Activated naive CD4-positive, alpha-beta T cell treated with Interleukin-2 at 50 U/mL for 16 hours (primary cell): Measurements from ENCODE around the gene MORN1.
A peak's percentile ranks its signal among the peaks of the same experiment; 100 is the strongest.

Experiments
- DNase-seq: peaks from one replicate; pipeline ENCODE4 v3.0.0-alpha.2; 2020

The MORN1 gene

DNA sequence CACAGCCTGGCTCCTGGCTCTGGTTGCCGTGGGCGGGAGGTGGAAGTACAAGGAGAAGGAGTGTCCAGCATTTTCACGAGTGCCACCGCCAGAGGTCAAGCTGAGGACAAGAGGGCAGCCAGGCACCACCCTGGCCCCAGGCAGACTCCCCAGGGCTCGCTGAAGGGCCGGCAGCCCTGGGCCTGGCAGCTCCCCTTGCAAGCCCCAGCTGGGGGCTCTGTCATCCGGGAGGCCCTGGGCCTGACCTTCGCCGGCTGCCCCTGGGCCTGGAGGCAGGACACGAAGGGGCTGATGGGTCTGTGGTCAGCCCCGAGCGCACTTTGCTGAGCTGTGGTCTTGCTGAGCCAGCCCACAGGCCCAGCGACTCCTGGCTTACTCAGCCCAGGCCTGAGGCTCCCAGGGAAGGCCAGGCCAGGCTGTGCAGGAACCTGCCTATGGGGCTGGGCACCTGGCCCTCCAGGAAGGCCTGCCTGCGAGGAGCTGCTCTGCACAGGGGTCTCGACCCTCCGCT, 74.8 kb downstream of the MORN1 start:
- no peak for DNase-seq

DNA sequence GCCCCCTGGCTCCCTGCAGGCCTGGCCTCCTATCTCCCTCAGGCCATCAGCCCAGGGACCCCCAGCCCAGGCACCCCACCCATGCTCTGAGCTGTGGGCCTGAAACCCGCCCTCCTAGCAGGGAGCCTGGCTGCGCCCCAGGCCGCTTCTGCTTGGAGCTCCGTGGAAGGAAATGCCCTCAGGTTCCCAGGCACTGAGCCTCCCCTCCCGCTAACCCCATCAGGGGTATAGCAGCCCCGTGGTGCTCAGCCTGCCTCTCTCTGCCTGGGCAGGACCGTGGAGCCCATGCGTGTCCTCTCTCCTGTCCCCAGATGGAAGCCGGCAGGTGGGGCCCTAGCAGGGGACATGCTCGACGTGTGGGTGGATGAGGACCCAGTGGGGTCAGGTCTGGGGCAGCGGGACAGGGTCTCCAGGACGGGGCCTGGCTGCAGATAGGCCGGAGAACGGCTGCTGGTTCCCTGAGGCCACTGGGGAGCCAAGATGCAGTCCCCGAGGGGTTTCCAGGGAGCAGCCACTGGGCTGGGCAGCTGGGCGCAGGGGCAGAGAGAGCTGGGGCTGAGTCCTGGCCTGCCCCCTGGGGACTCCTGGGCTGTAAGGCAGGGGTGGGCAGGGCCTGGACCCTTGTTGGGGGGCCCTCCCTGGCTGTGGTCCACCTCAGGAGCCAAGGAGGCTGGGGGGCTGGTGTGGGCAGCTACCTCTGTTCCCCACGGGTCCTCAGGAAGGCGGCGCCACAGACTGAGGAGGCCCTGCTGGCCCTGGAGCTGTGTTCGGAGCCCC, 75.5 kb downstream of the MORN1 start:
- no peak for DNase-seq

DNA sequence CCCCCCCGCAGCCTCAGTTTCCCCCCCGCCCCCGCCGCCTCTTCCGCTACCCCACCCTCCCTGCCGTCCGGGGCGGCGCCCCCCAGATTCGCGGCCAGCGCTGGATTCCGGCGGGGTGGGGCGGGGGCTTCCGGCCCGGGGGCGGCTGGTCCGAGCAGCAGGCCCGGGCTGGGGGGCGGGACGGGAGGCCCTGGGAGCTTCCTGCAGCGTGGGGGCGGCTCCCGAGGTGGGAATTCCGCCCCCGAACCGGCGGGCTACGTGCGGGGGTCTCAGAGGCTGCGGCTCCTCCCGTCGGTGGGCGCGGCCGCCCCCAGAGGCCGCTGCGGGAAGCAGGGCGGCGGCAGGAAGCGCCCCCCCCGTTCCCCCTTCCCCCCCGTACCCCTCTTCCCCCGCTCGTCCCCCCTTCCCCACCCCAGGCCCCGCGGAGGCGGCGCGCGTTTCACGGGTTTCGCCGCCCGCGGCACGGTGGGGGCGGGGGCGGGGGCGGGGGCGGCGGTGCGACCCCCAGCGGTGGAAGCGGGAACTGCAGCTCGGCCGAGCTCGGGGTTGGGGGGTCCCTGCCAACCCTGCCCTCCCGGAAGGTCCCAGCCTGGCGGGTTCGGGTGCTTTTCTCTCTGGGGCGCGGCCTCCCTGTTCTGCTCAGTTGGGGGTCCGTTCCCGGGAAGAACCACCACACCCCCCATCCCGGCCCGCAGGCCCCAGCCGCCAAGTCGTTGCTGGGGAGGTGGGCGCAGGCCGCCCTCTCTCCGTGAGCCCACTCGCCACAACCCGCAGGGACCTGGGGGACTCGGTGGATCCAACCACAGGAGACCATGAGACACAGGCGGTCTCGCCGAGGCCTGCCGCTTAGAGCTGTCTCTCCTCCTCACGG, 76.3 kb downstream of the MORN1 start:
- DNase-seq = peak; percentile 60

DNA sequence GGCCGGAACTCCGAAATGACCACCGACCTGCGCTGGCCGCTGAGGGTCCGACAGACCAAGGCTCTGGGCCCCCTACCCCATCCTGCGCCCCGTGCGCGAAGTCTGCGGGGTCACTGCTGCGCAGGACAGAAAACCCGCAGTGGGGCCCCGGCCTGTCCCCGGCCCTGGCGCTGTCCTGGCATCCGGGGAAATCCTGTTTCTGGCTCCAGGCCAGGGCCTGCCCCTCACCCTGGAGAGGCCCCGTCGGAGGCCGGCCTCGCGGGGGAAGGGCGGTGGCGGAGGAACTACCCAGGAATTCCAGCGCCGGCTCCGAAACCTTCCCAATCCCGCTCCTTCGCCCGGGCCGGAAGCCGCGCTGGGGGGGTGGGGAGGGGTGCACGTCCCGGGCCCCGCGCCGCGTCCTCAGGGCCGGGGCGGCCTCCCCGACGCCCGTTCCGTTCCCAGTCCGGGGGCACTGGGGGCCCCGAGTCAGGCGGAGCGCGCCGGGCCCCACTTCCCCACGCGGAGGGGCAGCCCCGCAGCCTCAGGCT, 77.0 kb downstream of the MORN1 start:
- no peak for DNase-seq

DNA sequence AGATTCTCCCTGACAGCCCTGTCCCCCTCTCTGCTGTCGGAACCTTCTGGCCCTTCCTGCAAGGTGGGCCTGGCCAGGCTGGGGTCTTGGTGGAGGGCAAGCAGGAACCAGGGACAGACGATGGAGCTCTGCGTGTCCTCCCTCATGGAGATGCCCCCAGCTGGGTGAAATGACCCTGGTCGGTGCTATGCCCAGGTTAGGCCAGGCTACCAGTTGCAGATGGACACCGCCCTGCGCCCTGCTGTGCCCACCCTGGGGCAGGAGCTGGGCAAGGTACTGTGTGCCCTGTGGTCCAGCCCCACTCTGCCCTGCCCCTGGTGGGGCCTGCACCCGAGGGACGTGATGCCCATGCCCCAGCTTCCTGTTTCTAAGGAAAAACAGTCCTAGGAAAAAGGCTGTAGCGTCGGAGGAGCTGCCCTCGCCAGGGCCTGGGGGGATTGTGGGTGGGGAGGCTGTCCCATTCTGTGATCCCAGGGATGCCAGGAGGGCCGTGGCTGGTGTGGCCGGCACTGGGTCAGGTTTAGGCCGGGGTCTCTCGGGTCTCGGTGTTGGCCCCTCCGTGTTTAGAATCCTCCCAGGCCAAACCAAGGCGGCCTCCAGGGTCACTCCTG, 77.6 kb downstream of the MORN1 start:
- no peak for DNase-seq

DNA sequence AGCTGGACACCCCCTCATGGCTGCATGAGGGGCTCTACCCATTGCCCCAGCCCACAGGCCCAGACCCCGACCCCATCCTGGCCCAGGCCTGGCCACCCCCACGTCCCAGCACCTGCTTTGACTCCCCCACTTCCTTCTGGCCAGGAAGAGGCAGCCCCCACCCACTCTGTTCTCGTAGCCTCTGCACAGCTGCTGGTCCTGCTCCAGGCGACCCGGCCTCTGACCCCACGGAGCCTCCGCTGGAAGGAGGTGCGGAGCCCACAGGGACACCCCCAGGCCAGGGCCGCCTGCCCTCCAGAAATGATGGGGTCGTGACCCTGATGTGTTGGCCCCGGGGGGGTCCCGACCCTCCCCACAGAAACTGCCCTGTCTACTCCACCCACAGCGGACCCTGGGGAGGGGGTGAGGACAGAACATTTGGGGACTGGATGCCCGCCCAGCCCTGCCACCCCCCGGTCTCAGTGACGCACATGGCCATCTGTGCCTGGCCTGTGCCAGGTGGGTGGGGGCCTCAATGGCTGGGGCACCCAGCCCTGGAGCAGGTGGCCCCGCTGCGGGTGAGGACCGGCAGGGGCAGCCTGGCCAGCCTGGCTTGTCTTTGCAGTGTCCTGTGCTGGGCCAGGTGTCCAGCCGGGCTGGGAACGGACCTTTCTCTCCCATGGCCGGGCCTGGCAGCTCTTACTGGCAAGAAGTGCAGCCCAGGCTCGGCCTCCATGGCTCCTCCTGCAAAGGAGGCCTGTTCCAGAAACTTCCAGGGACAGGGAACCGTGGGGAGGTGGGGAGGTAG, 78.6 kb downstream of the MORN1 start:
- no peak for DNase-seq

DNA sequence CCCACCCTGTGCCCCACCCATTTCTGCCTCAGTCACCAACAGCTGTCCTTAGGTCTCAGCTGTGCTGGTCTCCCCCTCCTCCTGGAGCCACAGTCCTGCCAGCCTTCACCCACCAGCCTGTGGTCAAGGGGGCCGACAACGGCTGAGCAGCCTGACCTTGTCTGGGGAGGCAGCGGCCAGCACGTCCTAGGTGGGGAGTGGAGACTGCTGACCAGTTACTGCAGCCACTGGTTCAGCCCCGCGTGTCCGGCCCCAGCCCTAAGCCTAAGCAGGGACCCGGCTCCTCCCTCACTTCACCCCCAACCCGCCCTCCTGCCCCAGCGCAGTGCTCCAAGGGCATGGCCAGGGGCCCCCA, 79.2 kb downstream of the MORN1 start:
- no peak for DNase-seq

DNA sequence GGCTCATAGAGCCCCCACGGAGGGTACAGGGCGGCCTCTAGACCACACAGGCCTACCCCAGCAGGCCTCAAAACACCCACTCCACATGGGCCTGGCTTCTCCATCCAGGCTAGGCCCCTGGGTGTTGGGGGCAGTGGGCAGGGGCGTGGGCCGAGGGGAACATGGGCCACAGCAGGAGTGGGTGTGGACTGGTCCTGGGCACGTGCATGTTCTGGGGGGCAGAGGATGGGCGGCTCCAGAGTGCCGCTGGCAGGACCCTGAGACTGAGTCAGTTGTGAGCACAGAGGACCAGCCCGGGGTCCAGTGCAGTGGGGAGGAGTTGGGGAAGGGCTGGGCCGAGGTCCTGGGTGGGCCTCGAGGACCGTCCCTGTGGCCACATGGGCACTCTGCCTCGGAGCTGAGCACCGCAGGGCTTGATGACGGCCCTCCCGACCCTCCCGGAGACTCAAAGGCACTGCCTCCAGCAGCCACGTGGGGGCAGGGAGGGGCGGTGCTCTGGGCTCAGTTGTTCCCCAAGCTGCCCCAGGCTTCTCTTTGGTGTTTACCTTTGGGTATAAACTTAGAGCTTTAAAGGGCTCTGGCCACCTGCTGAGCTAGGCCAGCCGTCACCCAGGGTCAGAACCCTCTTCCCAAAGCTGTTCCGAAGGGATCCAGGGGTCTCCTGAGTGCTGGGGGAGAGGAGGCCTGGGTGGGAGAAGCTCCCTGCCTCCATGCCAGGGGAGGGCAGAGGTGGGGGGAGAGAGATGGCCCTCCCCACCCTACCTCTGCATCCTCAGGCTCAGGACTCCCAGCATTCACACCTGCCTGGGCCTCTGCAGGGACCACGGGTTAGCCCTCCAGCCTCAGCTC, 79.9 kb downstream of the MORN1 start:
- DNase-seq = peak; percentile 65

DNA sequence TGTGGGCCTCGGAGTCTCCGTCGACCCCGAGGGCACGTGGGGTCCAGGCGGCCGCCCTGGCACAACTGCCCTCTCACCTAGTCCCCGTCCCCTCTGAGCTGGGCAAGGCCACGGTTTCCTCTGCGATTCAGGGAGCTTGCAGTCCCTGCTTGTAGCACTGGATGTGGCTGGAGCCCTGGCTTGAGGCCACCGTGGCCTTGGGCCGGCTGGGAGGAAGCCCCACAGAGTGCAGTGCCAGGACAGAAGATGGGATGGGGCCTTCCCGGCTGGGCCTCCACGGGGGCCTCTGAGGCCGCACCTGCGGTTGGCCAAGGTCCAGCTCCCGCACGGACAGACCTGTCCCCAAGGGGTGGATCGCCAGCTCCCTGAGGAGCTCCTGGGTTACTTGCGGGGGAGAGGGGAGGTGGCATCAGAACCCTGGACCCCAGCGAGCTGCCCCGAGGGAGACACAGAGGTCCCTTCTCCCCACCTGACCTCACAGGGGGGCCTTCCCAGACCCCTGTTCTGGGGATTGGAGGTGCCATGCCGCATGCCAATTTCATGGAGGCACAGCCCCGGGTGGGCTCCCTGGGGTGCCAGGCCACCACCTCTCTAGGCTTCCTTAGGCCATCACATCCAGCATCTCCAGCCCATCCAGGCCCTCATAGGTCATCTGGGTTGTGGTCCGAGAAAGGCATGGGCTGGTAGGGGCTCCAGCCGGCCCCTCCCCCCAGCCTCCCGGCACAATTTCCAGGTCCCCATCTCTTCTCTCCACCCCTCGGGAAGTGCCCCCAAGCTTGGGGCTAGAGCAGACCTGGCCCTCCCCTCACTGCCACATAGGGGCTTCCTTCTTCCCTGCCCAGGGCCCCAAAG, 80.8 kb downstream of the MORN1 start:
- DNase-seq = no peak

DNA sequence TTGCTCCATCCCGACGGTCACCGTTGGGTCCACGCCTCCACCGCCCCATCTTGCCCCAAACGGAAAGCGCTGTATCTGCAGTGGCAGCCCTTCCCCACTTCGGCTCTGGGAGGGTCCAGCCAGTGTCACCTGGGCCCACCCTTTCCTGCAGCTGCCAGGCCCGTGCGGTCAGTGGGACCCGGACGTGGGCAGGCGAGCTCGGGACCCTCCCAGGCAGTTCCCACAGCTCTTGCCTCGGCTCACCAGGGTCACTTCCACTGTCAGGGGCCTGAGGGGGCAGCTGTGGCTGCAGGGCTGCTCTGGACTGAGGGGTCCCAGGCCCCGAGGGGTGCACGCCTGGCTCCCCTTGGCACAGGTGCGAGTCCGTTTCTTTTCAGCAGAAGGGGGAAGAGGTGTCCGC, 82.5 kb downstream of the MORN1 start:
- no peak for DNase-seq

DNA sequence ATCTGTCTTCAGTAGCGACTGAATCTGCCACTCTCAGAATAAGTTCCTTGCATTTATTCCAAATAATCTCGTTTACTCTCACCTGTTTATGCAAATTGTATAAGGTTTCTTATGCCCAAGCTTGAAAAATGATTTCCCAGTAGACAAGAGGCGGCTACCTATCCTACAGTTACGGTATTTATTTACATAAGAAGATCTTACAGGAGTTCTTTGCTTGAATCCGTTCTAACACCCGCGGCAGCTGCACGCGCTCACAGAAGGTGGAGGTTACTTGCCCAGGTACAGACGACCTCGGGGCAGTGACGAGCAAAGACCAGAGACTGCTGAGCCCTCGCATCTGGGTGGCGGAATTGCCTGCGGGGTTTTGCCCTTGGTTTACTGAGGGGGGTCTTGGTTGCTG, 83.4 kb downstream of the MORN1 start:
- DNase-seq = no peak

DNA sequence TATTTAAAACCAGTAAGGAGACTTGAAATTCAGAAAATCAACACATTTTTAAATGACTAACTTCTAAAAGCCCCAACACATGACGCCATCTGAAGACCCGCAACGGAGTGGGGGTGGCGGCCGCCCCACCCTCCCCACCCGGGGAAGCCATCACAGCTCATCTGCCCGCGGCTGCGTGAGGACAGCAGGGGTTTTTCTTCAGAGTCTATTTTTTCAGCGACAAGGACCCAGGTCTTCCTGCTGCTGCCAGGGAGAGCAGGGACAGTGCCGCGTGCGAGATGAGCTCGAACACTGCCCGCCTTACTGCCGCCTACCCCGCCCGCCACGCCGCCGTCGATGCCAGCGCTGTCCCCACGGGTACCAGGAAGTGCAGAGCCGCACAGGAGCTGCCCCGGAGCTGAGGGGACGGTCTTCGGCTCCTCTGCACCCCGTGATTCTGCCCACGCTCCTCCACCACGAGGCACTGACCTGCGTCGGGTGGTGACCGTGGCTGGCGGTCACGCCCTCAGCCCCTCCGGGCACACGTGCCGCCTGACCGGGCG, 84.2 kb downstream of the MORN1 start:
- DNase-seq = no peak

DNA sequence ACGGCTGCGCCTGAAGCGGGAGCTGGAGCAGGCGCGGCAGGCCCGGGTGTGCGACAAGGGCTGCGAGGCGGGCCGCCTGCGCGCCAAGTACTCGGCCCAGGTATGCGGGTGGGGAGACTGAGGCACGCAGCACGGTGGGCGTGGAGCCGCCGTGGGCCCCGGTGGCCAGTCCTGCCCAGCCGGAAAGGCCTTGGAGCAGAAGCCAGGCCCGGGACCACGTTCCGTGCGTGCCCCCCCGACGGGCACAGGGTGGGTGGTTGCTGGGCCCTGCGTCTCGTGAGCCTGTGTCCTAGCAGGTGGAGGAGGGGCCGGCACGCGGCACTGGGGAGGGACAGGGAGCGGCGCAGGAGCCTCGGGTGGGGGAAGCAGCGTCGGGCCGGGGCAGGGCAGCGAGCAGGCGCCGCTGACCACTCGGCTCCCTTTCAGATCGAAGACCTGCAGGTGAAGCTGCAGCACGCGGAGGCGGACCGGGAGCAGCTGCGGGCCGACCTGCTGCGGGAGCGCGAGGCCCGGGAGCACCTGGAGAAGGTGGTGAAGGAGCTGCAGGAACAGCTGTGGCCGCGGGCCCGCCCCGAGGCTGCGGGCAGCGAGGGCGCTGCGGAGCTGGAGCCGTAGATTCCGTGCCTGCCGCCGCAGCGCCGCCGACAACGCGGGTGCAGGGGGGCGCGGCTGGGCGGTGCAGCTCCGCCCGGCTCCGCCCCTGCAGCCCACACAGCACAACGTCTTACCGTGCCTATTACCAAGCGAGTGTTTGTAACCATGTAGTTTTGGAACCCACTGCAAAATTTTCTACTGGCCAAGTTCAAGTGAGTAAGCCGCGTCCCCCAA, 85.0 kb downstream of the MORN1 start:
- no peak for DNase-seq

DNA sequence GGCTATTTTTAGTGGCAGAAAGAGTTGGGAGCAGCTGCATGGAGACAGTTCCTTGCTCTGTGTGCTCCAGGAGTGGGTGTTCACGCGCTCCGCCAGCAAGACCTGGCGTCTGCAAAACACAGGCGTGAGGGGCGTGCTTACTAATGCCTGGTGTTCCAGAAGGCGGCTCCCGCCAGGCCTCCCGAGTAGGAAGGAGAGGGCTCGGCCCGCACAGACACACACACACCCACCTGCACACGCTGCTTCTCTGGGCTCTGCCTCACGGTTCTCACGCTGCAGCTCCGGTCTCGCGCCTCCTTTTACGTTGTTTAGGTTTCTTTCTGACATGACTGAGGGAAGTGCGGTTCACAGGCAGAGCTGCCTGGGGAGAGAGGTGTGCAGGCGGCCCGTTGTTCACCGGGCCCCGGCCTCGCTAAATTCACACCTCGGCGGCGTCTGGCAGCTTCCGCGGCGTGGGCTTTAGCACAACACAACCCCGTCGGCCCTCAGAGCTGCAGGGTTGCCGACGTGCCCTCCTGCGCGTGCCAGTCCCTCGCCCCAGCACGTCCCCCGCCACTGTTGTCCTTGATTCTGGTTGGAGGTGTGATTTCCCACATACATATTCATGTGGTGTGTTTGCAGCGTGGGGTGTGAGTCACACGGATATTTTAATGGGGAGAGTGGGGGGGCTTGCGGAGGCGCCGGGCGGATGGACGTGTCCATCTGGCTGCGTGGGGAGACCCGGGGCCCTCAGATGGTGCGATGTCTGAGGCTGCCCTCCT, 86.3 kb downstream of the MORN1 start:
- DNase-seq = no peak

DNA sequence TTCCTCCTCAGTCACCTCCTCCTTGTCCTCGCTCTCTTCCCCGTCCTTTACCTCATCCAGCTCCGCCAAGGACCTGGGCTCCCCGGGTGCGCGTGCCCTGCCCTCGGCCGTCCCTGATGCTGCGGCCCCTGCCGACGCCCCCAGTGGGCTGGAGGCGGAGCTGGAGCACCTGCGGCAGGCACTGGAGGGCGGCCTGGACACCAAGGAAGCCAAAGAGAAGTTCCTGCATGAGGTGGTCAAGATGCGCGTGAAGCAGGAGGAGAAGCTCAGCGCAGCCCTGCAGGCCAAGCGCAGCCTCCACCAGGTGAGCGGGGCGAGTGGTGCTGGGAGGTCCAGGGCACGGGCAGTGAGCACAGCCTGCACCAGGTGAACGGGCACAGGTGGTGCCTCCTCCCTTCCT, 87.1 kb downstream of the MORN1 start:
- no peak for DNase-seq

DNA sequence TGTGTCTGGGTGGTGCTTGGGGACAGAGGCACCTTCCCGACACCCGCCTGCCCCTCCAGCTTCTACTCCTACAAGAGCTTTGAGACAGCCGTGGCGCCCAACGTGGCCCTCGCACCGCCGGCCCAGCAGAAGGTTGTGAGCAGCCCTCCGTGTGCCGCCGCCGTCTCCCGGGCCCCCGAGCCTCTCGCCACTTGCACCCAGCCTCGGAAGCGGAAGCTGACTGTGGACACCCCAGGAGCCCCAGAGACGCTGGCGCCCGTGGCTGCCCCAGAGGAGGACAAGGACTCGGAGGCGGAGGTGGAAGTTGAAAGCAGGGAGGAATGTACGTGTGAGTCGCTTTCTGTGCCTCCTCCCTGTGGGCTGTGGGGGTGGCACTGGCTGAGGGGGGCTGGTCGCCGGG, 87.6 kb downstream of the MORN1 start:
- DNase-seq = no peak

DNA sequence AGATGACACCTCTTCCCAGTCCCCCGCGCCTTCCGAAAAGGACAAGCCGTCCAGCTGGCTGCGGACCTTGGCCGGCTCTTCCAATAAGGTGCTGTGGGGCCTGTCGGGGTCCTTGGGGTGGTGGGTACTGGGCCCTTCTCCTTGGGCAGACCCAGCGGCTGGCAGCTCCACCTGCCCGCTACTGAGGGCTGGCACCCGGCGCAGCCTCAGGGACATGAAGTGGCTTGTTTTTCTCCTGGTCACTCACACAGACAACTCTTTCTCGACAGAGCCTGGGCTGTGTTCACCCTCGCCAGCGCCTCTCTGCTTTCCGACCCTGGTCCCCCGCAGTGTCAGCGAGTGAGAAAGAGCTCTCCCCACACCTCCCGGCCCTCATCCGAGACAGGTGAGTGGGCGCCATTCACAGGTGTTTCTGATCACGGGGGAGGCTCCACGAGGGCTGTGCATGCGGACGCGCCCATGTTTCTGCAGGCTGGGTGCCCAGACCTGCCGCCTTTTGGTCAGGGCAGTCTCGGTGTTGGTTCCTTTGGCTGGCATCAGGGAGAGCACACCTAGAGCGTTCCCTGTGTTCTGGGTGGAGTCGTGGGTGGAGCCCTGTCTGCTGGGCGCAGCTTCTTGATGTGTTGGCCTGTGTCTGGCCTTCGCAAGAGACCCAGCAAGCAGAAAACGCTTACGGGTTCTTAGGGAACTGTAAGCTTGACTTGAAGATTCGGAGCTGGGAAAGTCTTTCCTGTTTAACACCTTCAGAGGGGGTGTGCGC, 88.2 kb downstream of the MORN1 start:
- no peak for DNase-seq
